NT2/D1 (cell line): ENCODE data around the gene MRPS33.

Experiments used
- SUZ12 ChIP-seq: IDR thresholded peaks from 2 replicates; pipeline ENCODE4 v1.6.1; 2011; ENCODE audit not compliant: insufficient read length, insufficient read depth; ENCODE audit errors: extremely low read depth
- YY1 ChIP-seq: IDR thresholded peaks from 2 replicates; pipeline ENCODE4 v1.6.1; 2011; ENCODE audit not compliant: insufficient read length, insufficient read depth
- ZNF274 ChIP-seq: IDR thresholded peaks from 2 replicates; pipeline ENCODE4 v1.6.1; 2011; ENCODE audit warnings: mild to moderate bottlenecking, low read depth, low read length

DNA sequence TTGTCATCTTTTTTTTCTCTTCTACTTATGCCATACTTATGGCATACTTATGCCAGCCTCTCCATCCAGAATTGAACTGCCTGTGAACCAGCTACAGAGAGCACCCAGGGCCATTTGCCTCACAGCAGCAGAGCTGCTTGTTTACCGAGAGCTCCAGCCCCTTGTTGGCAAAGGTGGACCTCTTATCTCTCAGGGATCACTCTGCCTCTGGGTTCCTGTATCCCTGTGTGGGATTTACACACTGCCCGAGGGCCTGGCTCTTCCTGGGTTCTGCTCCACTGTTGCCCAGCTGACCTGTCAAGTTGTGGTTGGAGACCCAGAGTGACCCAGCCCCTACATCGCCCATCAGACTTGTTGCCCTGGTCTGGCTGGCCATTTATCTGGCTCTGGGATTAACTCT, 22.3 kb downstream of the MRPS33 start:
- TF ChIP-seq YY1 (no peak), SUZ12 (no peak), ZNF274 (no peak)
